ENCODE data around the gene OSBPL3.

DNA sequence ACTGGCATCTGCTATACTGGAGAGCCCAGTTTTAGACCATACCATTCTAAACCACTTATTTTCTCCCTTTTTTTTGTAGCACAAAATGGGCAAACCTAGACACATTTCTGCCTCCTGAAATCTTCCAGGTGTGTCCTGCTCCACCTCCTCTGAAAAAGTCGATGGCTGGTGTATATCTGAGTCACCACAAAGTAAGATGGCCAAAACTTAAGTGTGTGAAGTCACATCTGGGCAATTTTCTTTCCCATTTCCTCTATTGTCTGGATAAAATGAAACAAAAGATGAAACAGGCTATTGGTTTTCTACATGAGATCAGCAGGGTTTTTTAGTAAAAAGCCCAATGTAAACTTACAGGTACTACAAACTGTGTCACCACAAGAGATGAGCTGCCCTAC is 65.5 kb downstream of the OSBPL3 start:
- TF ChIP-seq, protein P1, sequence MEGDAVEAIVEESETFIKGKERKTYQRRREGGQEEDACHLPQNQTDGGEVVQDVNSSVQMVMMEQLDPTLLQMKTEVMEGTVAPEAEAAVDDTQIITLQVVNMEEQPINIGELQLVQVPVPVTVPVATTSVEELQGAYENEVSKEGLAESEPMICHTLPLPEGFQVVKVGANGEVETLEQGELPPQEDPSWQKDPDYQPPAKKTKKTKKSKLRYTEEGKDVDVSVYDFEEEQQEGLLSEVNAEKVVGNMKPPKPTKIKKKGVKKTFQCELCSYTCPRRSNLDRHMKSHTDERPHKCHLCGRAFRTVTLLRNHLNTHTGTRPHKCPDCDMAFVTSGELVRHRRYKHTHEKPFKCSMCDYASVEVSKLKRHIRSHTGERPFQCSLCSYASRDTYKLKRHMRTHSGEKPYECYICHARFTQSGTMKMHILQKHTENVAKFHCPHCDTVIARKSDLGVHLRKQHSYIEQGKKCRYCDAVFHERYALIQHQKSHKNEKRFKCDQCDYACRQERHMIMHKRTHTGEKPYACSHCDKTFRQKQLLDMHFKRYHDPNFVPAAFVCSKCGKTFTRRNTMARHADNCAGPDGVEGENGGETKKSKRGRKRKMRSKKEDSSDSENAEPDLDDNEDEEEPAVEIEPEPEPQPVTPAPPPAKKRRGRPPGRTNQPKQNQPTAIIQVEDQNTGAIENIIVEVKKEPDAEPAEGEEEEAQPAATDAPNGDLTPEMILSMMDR (optimal IDR thresholded peaks at IDR 0.05 in 1 of 3, IDR thresholded peaks at IDR 0.05 in 1 of 3, conservative IDR thresholded peaks at IDR 0.05 in 1 of 3; ENCODE audit: extremely low read depth in 1 of 3, insufficient read depth in 2 of 3, low read length in 3 of 3): no peak
- TF ChIP-seq EZH2 (IDR thresholded peaks at IDR 0.05; ENCODE audit: low read length): no peak
